Panc1 (cell line): ENCODE measurements around the gene SLX4IP.

Experiments
- CTCF ChIP-seq: fragments of 450-650 bp; IDR thresholded peaks from 2 replicates; pipeline ENCODE4 v1.5.1; 2017; ENCODE audit warnings: mild to moderate bottlenecking
- REST ChIP-seq, 2 experiments: IDR thresholded peaks; 2 replicates each; pipeline ENCODE4 v1.6.1; 2011 to 2012; ENCODE audit warnings: low read depth in 2 of 2, control low read depth in 1 of 2, low read length in 1 of 2, mild to moderate bottlenecking in 1 of 2, moderate library complexity in 1 of 2; ENCODE audit not compliant: insufficient read depth in 1 of 2

DNA sequence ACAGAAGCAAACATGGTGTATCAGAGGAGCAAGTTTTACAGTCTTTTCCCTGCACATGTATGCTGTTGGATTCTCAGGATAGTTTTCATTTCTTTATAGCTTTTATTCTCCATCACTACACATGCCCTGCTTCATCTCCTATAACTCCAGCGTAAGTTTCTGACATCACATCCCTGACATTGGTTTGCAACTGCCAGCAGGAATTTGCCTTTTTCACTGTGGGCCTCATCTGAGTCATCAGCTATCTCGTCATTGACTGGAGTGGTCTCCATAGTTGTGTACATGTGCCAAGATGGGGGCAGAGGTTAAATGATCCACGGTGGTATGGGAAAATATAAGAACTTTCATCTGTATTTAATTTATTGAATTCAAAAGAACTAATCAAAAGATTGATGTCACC lies 96.7 kb downstream of the SLX4IP start:
- TF ChIP-seq CTCF, result no peak
- TF ChIP-seq REST (IDR thresholded peaks at IDR 0.05; ENCODE audit: insufficient read depth in 1 of 2, low read depth in 2 of 2, low read length in 1 of 2), result no peak
